ENCODE measurements around the gene CSPG5.

Gene CSPG5

GRCh38 chr3:47525617-47526016 lies 53.0 kb downstream of the CSPG5 start:
- ChIA-PET POLR2A (no interaction called here), CTCF (interaction anchor here (1.2 to 8.5 kb wide), 3 partner anchors 12 to 626 kb away, joined by 3 to 196 read pairs (median 5); partner anchors contain the start of gene ELP6)
- H3K4me3 ChIP-seq (ENCODE audit: low read depth, low read length) = no peak overlapping the region
- no peak for TF ChIP-seq CTCF (IDR thresholded peaks at IDR 0.05; ENCODE audit: insufficient read depth, low read length, missing control alignments)
- no peak for DNase-seq (ENCODE audit: low read depth, low spot score)

- TF ChIP-seq CTCF (IDR thresholded peaks at IDR 0.05; ENCODE audit: insufficient read depth, low read length, missing control alignments) = no peak
- no peak for DNase-seq (ENCODE audit: low read depth, low spot score)
- ChIA-PET CTCF (interaction anchor here (0.8 to 8.5 kb wide), 19 partner anchors 10 to 302 kb away, joined by 3 to 196 read pairs (median 6); partner anchors contain the start of genes ELP6 and SCAP), POLR2A (no interaction called here)
- no peak overlapping the region for H3K4me3 ChIP-seq (ENCODE audit: low read depth, low read length)
Measured at GRCh38 chr3:47523310-47524073, 55.2 kb downstream of the CSPG5 start.

GRCh38 chr3:47522082-47522987 lies 56.3 kb downstream of the CSPG5 start:
- TF ChIP-seq CTCF (IDR thresholded peaks at IDR 0.05; ENCODE audit: insufficient read depth, low read length, missing control alignments) = peak; percentile 82
- no peak overlapping the region for H3K4me3 ChIP-seq (ENCODE audit: low read depth, low read length)
- DNase-seq (ENCODE audit: low read depth, low spot score) = peak; percentile 47
- ChIA-PET POLR2A (interaction anchor here (0.6 kb wide), 1 partner anchor 237 kb away, joined by 3 read pairs; no protein-coding TSS in a partner anchor), CTCF (interaction anchor here (0.6 to 8.5 kb wide), 53 partner anchors 9 to 628 kb away, joined by 3 to 196 read pairs (median 4); partner anchors contain the start of genes DHX30, ELP6 and SCAP)

- no peak overlapping the region for H3K4me3 ChIP-seq (ENCODE audit: low read depth, low read length)
- no peak for TF ChIP-seq CTCF (IDR thresholded peaks at IDR 0.05; ENCODE audit: insufficient read depth, low read length, missing control alignments)
- CTCF ChIA-PET = interaction anchor here (0.7 to 8.5 kb wide), 23 partner anchors 8 to 630 kb away, joined by 3 to 196 read pairs (median 7); partner anchors contain the start of genes DHX30 and ELP6
- no peak for DNase-seq (ENCODE audit: low read depth, low spot score)
- POLR2A ChIA-PET = interaction anchor here (1.1 kb wide), 1 partner anchor 267 kb away, joined by 5 read pairs; no protein-coding TSS in a partner anchor
Measured at GRCh38 chr3:47520756-47521155, 57.9 kb downstream of the CSPG5 start.

- no peak for DNase-seq (ENCODE audit: low read depth, low spot score)
- POLR2A ChIA-PET = no interaction called here
- CTCF ChIA-PET = interaction anchor here (1.4 to 8.5 kb wide), 4 partner anchors 10 to 287 kb away, joined by 3 to 196 read pairs (median 44); no protein-coding TSS in a partner anchor
- H3K4me3 ChIP-seq (ENCODE audit: low read depth, low read length) = no peak overlapping the region
- TF ChIP-seq CTCF (IDR thresholded peaks at IDR 0.05; ENCODE audit: insufficient read depth, low read length, missing control alignments) = no peak
Measured at GRCh38 chr3:47517937-47518336, 60.7 kb downstream of the CSPG5 start.

Measured in AG04449 (cell line).